ENCODE measurements around the gene BPIFB2.
"Not testable (repeated sequence)": the region's sequence is repeated elsewhere in the genome, so short reads cannot be mapped to it uniquely, and the experiment has no call there.

BPIFB2 gene, protein sequence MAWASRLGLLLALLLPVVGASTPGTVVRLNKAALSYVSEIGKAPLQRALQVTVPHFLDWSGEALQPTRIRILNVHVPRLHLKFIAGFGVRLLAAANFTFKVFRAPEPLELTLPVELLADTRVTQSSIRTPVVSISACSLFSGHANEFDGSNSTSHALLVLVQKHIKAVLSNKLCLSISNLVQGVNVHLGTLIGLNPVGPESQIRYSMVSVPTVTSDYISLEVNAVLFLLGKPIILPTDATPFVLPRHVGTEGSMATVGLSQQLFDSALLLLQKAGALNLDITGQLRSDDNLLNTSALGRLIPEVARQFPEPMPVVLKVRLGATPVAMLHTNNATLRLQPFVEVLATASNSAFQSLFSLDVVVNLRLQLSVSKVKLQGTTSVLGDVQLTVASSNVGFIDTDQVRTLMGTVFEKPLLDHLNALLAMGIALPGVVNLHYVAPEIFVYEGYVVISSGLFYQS

DNA sequence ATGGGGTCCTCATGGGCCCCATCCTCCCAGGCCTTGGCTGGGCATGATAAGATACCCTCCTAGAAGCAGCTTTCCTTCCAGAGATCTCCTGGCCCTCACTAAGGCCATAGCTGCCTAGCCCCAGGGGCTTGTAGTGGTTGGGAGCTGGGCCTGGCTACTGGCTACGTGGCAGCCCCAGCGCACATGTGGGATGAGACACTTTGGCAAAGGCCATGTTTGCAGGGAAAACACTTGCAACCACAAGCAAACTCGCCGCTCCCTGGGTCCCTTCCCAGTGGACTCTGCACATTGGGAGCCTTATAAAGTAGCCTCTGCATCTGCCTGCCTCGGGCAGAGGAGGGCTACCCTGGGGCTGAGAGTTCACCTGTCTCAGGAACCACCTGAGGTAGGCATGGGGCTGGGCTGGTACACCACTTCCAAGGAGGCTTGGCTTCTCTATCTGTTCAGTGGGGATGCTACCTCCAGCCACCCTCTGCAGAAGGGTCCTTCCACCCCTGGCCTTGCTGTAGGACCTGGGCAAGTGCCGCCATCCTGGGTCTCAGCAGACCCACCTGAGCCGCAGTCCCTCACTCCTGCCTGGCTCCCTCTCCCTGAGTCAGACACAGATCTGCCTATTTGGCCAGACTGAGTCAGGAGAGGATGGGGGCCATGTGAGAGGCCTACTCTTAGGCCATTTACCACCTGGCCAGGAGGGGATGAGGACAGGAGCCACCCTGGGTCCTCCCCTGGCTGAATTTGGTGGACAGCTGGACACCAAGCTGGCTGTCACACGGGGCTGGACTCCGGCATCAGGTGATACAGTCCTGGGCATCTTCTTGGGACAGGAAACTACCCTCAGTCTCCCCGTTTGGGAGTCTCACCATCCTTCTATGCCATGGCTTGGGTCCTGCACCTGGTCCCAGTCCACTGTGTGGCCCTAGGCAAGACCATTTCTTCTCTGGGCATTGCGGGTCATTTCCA lies at the start of gene BPIFB2:
BPIFB2 (plus strand) TSS at position 329 of the 960 bp plus-strand sequence. CDS start 871 bp downstream, outside the sequence.
- H3K27ac ChIP-seq: no peak within 1 kb of the TSS; the same call in 1 of the 2 replicates
- TF ChIP-seq ZFX (IDR thresholded peaks at IDR 0.05): no peak
- TF ChIP-seq, protein P1, sequence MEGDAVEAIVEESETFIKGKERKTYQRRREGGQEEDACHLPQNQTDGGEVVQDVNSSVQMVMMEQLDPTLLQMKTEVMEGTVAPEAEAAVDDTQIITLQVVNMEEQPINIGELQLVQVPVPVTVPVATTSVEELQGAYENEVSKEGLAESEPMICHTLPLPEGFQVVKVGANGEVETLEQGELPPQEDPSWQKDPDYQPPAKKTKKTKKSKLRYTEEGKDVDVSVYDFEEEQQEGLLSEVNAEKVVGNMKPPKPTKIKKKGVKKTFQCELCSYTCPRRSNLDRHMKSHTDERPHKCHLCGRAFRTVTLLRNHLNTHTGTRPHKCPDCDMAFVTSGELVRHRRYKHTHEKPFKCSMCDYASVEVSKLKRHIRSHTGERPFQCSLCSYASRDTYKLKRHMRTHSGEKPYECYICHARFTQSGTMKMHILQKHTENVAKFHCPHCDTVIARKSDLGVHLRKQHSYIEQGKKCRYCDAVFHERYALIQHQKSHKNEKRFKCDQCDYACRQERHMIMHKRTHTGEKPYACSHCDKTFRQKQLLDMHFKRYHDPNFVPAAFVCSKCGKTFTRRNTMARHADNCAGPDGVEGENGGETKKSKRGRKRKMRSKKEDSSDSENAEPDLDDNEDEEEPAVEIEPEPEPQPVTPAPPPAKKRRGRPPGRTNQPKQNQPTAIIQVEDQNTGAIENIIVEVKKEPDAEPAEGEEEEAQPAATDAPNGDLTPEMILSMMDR (conservative IDR thresholded peaks at IDR 0.05): no peak

DNA sequence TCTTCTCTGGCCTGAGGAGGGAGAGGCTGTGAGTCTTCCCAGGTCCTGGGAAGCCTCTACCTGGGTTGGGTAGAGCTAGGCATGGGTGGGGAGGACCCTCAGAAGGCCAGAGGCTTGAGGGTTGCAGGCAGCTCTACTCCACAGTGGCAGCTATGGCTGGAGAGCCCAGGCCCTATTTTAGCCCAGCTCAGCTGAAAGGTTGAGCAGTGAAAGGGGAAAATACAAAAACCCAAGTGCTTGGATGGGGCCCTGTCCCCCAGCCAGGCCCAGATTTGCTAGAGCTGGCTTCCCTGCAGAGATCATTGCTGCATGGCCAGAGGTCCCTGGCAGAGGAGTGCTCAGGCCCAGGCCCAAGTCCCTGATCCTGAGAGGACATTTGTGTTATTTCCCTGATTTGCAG lies 48.9 kb upstream of the BPIFB2 start:
- no peak overlapping the region for H3K27ac ChIP-seq
- TF ChIP-seq, protein P1 (conservative IDR thresholded peaks at IDR 0.05): no peak
- no peak for TF ChIP-seq ZFX (IDR thresholded peaks at IDR 0.05)

DNA sequence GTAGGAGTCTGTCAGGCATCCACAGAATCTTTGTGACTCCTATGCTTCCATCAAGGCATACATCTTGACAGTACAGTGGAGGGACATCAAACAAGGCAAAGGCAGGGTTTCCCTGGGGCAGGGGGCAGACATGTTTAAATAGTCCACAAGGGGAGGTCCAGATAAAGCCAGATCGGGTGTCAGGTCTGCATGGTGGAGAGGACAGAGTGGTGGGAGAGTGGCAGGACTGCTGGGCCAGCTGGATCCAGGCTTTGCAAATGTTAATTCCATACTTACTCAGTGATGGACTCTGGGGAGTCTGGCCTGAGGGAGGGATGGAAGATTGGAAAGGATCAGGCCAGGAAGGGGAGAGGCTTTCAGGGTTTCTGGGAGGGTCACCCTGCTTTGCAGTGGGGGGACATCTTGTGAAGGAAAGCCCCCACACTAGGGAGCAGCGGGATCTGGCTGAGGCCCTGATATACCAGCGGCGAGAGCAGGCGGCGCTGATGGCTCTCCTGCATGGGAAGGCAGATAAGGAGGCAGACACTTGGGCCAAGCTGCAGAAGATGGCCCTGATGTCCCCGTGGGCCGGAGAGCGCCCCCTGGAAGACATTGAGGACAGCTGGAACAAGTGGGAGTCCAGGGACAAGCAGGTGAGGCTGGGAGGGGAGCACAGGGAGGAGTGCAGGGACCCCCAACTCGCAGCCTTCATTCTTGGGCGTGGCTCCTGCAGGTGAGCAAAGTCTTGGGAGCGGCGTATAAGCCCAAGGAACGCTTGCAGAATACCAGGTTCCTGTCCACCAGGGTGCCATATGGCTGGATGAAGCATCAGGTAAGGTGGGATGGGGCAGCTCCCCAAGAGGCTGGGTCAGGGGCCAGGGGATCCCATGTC lies 47.9 kb upstream of the BPIFB2 start:
- TF ChIP-seq, protein P1 (conservative IDR thresholded peaks at IDR 0.05): no peak
- no peak for TF ChIP-seq ZFX (IDR thresholded peaks at IDR 0.05)
- H3K27ac ChIP-seq: no peak overlapping the region

DNA sequence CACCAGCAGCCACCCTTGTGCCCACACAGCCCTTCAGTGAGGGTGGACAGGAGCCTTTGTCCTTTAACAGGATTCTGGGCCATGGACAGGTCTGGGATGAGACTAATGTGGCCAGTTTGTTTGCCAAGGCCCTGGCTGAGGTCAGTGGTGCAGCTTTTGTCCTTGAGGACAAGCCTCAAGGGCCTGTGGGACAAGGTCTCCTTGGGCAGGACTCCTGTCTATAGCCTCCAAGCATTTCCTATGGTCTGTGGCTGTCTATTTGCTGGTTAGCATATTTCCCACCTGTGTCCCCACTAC lies 47.3 kb upstream of the BPIFB2 start:
- no peak overlapping the region for H3K27ac ChIP-seq
- TF ChIP-seq, protein P1 (conservative IDR thresholded peaks at IDR 0.05): no peak
- TF ChIP-seq ZFX (IDR thresholded peaks at IDR 0.05): no peak

DNA sequence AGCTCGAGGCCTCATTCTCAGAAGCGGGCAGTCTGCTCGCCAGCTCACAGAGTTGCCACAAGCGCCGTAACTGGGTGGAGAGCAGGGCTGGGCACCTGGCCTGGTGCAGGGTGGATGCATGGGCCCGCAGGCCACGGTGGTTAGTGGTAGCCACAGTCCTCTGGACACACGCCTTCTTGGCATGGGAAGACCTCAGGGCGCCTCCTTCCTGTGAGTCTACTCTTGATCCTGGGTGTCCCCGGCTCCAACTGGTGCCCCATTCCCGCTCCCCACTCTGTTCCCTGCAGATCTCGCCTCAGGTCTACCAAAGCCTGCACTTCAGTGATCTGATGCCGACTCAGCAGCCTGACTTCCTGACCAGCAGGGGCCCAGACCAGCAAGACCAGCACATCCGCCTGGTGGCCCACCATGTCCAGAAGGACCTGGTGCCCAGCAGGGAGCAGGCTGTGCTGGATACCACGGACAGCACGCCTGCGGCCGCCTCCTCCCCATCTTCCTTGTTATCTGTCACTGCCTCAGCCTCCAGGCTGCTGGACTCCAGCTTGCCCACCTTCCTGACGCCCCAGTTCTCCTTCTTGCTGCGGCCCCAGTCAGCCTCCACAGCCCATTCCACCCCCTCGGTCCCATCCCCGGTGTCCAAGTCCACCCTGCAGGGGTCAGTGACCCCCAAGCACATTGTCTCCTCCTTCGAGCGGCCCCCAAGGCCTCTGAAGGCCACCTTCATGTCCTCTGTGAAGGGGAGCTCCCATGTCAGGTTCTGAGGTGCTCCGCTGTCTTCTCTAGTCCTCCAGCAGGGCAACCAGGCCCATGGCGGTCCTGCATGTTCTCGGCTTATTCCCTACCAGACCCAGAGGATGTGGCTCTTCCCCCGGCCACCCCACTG lies 46.4 kb upstream of the BPIFB2 start:
- H3K27ac ChIP-seq: no peak overlapping the region
- TF ChIP-seq ZFX (IDR thresholded peaks at IDR 0.05): no peak
- TF ChIP-seq, protein P1 (conservative IDR thresholded peaks at IDR 0.05): no peak

DNA sequence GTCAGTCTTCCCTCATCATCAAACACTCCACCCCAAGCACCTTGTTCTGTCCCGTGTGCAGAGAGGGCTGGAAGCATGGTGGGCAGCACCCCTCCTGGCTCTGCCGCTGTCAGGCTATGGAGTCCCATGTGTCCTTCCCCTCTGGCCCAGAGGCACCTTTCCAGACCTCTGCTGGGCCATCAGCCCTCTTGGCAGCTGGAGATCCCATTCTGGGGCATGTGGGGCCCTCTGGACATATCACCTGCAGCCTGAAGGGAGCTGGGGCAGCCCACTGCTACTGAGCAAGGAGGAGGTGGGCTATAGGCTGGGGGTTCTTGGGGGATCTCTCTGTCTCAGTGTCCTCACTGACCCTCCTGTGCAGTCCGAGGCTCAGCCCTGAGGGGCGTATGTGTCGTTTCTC lies 45.5 kb upstream of the BPIFB2 start:
- no peak for TF ChIP-seq ZFX (IDR thresholded peaks at IDR 0.05)
- TF ChIP-seq, protein P1 (conservative IDR thresholded peaks at IDR 0.05): no peak

DNA sequence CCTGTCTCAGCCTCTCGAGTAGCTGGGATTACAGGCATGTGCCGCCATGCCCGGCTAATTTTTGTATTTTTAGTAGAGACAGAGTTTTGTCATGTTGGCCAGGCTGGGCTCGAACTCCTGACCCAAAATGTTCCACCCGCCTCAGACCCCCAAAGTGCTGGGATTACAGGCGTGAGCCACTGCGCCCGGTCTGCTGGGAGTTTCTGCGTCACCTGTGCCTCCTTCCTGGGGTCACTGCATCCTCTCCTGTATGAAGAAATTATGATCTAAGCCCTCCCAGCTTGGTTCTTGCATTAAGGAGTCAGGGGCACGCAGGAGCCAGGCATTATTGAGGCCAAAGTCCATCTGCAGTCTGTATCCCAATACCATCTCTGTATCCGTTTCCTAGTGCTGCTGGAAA lies 44.9 kb upstream of the BPIFB2 start:
- not testable (repeated sequence) for H3K27ac ChIP-seq

More for the DNA sequence above, 45.5 kb upstream of the BPIFB2 start:
- no peak overlapping the region for H3K27ac ChIP-seq

Data from C4-2B (cell line).